Fibroblast of lung (primary cell): ENCODE measurements around the gene GNG3.
"Not testable (repeated sequence)": the region's sequence is repeated elsewhere in the genome, so short reads cannot be mapped to it uniquely, and the experiment has no call there.

Source experiments
- EZH2 ChIP-seq: IDR thresholded peaks from 2 replicates; pipeline ENCODE4 v1.5.1; 2012; ENCODE audit warnings: low read length, control low read depth, mild to moderate bottlenecking; ENCODE audit errors: missing control alignments
- TF ChIP-seq, protein P1 (sequence below), 2 donors: IDR thresholded peaks in 1 of 2; conservative IDR thresholded peaks in 1 of 2; 1 replicate in 1 of 2; 2 replicates in 1 of 2; pipeline ENCODE4 v1.5.1; 2011 to 2012; ENCODE audit warnings: low read length in 2 of 2, control low read depth in 1 of 2, inconsistent platforms in 1 of 2, low read depth in 1 of 2, mild to moderate bottlenecking in 1 of 2

DNA sequence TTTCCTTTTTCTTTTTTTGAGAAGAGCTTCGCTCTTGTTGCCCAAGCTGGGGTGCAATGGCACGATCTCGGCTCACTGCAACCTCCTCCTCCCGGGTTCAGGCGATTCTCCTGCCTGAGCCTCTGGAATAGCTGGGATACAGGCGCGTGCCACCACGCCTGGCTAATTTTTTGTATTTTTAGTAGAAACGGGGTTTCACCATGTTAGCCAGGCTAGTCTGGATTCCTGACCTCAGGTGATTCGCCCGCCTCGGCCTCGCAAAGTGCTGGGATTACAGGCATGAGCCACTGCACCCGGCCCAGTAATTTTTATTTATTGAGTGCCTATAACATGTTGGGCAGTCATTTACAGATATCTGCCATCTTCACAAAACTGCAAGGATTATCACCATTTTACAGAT lies 22.6 kb downstream of the GNG3 start:
- TF ChIP-seq, protein P1, sequence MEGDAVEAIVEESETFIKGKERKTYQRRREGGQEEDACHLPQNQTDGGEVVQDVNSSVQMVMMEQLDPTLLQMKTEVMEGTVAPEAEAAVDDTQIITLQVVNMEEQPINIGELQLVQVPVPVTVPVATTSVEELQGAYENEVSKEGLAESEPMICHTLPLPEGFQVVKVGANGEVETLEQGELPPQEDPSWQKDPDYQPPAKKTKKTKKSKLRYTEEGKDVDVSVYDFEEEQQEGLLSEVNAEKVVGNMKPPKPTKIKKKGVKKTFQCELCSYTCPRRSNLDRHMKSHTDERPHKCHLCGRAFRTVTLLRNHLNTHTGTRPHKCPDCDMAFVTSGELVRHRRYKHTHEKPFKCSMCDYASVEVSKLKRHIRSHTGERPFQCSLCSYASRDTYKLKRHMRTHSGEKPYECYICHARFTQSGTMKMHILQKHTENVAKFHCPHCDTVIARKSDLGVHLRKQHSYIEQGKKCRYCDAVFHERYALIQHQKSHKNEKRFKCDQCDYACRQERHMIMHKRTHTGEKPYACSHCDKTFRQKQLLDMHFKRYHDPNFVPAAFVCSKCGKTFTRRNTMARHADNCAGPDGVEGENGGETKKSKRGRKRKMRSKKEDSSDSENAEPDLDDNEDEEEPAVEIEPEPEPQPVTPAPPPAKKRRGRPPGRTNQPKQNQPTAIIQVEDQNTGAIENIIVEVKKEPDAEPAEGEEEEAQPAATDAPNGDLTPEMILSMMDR (conservative IDR thresholded peaks at IDR 0.05 in 1 of 2, IDR thresholded peaks at IDR 0.05 in 1 of 2; ENCODE audit: low read depth in 1 of 2, low read length in 2 of 2), result not testable (repeated sequence)
- not testable (repeated sequence) for TF ChIP-seq EZH2
